ENCODE data around the gene PTPRN2.

Gene PTPRN2

DNA sequence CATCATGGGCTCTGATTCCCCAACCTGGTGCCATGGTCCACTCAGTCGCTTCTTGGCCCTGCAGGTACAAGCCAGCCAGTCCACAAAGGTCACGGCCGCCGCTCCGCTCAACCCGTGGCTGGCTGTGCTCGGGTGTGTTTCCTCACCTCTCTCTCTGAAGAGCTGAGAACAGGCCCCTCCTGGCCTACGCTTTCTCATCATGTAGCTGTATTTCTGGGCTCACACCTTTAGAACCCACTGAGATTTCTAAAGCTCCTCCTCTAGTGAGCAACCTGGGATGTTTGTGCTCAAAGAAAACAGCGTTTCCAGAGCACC is 30.2 kb downstream of the PTPRN2 start:
- H3K36me3 ChIP-seq (ENCODE audit: control insufficient read depth in 5 of 5, insufficient read depth in 5 of 5, low read length in 5 of 5), result no peaks in the 10 kb centered on the region

DNA sequence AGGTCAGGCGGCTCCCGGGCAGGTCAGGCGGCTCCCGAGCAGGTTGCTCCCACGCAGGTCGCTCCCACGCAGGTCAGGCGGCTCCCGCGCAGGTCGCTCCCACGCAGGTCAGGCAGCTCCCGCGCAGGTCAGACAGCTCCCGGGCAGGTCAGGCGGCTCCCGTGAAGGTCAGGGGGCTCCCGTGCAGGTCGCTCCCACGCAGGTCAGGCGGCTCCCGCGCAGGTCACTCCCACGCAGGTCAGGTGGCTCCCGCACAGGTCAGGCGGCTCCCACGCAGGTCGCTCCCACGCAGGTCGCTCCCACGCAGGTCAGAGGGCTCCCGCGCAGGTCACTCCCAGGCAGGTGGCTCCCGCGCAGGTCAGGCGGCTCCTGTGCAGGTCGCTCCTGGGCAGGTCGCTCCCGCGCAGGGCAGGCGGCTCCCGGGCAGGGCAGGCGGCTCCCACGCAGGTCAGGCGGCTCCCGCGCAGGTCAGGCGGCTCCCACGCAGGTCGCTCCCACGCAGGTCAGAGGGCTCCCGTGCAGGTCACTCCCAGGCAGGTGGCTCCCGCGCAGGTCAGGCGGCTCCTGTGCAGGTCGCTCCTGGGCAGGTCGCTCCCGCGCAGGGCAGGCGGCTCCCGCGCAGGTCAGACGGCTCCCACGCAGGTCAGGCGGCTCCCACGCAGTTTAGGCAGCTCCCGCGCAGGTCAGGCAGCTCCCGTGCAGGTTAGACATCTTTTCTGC is 30.7 kb downstream of the PTPRN2 start:
- Histone ChIP-seq H3K9ac (ENCODE audit: low read length in 5 of 5) (no peak overlapping the region), H3K27ac (ENCODE audit: low read depth, low read length) (no peak overlapping the region), H3K27me3 (ENCODE audit: control insufficient read depth in 5 of 5, insufficient read depth in 4 of 5, low read length in 5 of 5) (peaks cover 4 to 13% (median 6%) of the 10 kb centered on the region in 5 donors), H3K36me3 (ENCODE audit: control insufficient read depth in 5 of 5, insufficient read depth in 5 of 5, low read length in 5 of 5) (no peaks in the 10 kb centered on the region), H3K4me1 (ENCODE audit: control insufficient read depth in 5 of 5, insufficient read depth in 5 of 5, low read length in 5 of 5) (peaks cover 0 to 7% (median 0%) of the 10 kb centered on the region in 5 donors), H3K9me3 (ENCODE audit: control insufficient read depth in 5 of 5, low read length in 5 of 5) (peaks cover 0 to 3% (median 0%) of the 10 kb centered on the region in 5 donors), H3K4me3 (ENCODE audit: low read depth in 1 of 5, low read length in 5 of 5) (no peak overlapping the region)

More for the DNA sequence above, 30.2 kb downstream of the PTPRN2 start:
- H3K9ac ChIP-seq (ENCODE audit: low read length in 5 of 5), result no peak overlapping the region
- H3K4me1 ChIP-seq (ENCODE audit: control insufficient read depth in 5 of 5, insufficient read depth in 5 of 5, low read length in 5 of 5), result peaks cover 0 to 7% (median 0%) of the 10 kb centered on the region in 5 donors
- H3K27me3 ChIP-seq (ENCODE audit: control insufficient read depth in 5 of 5, insufficient read depth in 4 of 5, low read length in 5 of 5), result peaks cover 5 to 13% (median 6%) of the 10 kb centered on the region in 5 donors
- peaks cover 0 to 3% (median 0%) of the 10 kb centered on the region in 5 donors for H3K9me3 ChIP-seq (ENCODE audit: control insufficient read depth in 5 of 5, low read length in 5 of 5)
- no peak overlapping the region for H3K4me3 ChIP-seq (ENCODE audit: low read depth in 1 of 5, low read length in 5 of 5)
- no peak overlapping the region for H3K27ac ChIP-seq (ENCODE audit: low read depth, low read length)

DNA sequence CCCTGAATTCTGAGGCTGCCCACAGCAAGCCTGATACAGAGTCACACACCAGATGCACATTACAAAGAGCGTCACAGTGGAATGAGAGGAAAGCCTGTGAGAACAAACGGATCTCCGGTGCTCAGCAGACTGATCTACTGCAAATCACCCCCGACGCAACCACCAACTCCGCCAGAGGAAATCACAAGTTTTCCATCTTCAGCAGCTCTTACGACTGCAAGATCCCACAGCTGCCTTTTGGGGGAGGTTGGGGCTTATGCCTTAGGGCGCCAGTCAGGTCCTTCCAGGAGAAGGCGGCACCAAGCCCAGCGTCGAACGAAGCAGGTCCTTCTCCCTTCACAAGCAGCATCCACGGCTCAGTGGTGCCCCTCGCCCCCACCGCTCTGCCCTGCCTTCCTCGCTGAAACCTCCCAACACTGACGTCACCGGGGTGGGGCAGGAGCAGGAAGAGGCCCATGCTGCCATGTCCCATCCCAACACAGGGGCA is 32.5 kb downstream of the PTPRN2 start:
- H3K9ac ChIP-seq (ENCODE audit: low read length in 5 of 5), result no peak overlapping the region
- no peaks in the 10 kb centered on the region for H3K36me3 ChIP-seq (ENCODE audit: control insufficient read depth in 5 of 5, insufficient read depth in 5 of 5, low read length in 5 of 5)
- no peak overlapping the region for H3K27ac ChIP-seq (ENCODE audit: low read depth, low read length)
- H3K9me3 ChIP-seq (ENCODE audit: control insufficient read depth in 5 of 5, low read length in 5 of 5), result peaks cover 0 to 3% (median 0%) of the 10 kb centered on the region in 5 donors
- peaks cover 0 to 7% (median 2%) of the 10 kb centered on the region in 5 donors for H3K4me1 ChIP-seq (ENCODE audit: control insufficient read depth in 5 of 5, insufficient read depth in 5 of 5, low read length in 5 of 5)
- H3K4me3 ChIP-seq (ENCODE audit: low read depth in 1 of 5, low read length in 5 of 5), result no peak overlapping the region
- peaks cover 0 to 13% (median 5%) of the 10 kb centered on the region in 5 donors for H3K27me3 ChIP-seq (ENCODE audit: control insufficient read depth in 5 of 5, insufficient read depth in 4 of 5, low read length in 5 of 5)

DNA sequence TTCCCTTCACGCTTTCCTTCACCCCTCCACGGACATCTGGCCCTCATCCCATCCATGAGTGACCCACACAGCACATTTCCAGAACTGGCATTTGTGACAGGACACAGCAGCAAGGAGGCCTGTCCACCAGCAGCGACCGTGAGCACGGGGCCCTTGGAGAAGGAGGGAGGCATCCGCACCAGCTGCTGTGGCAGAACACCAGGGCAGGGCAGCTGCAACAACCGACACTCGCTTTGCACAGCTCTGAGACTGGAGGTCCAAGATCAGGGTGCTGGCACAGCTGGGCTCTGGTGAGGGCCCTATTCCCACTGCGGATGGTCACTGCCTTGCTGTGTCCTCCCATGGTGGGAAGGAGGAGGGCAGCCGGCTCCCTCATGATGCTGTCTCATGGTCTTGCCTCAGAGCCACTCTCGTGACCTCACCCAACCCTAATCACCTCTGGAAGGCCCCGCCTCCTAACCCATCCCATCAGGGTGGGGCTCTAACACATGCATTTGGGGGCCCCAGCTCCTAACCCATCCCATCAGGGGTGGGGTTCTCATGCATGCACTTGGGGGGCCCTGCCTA is 36.7 kb downstream of the PTPRN2 start:
- no peak overlapping the region for H3K9ac ChIP-seq (ENCODE audit: low read length in 5 of 5)
- H3K27ac ChIP-seq (ENCODE audit: low read depth, low read length), result no peak overlapping the region
- peaks cover 0 to 3% (median 0%) of the 10 kb centered on the region in 5 donors for H3K9me3 ChIP-seq (ENCODE audit: control insufficient read depth in 5 of 5, low read length in 5 of 5)
- no peak overlapping the region for H3K4me3 ChIP-seq (ENCODE audit: low read depth in 1 of 5, low read length in 5 of 5)
- no peaks in the 10 kb centered on the region for H3K36me3 ChIP-seq (ENCODE audit: control insufficient read depth in 5 of 5, insufficient read depth in 5 of 5, low read length in 5 of 5)
- peaks cover 7 to 18% (median 13%) of the 10 kb centered on the region in 5 donors for H3K27me3 ChIP-seq (ENCODE audit: control insufficient read depth in 5 of 5, insufficient read depth in 4 of 5, low read length in 5 of 5)
- peaks cover 0 to 23% (median 11%) of the 10 kb centered on the region in 5 donors for H3K4me1 ChIP-seq (ENCODE audit: control insufficient read depth in 5 of 5, insufficient read depth in 5 of 5, low read length in 5 of 5)

DNA sequence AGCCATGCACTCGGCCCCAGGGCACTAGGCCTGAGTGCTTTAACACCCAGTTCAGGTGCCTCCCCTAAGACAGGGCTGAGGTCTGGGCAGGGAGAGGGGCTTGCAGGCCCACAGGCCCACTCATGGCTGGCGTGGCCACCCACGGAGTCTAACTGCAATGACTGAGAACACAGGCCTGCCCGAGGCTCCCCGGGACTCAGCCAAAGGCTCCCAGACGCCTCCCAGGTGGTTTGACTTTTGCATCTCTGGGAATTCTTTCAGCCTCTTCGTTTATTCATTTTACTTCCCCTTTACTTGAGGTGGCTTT is 37.3 kb downstream of the PTPRN2 start:
- peaks cover 7 to 18% (median 15%) of the 10 kb centered on the region in 5 donors for H3K27me3 ChIP-seq (ENCODE audit: control insufficient read depth in 5 of 5, insufficient read depth in 4 of 5, low read length in 5 of 5)
- no peak overlapping the region for H3K27ac ChIP-seq (ENCODE audit: low read depth, low read length)
- H3K36me3 ChIP-seq (ENCODE audit: control insufficient read depth in 5 of 5, insufficient read depth in 5 of 5, low read length in 5 of 5), result no peaks in the 10 kb centered on the region
- peaks cover 0 to 3% (median 0%) of the 10 kb centered on the region in 5 donors for H3K9me3 ChIP-seq (ENCODE audit: control insufficient read depth in 5 of 5, low read length in 5 of 5)
- H3K4me3 ChIP-seq (ENCODE audit: low read depth in 1 of 5, low read length in 5 of 5), result peak overlapping the region in 1 of 5 donors; percentile 51
- no peak overlapping the region for H3K9ac ChIP-seq (ENCODE audit: low read length in 5 of 5)
- peaks cover 0 to 23% (median 11%) of the 10 kb centered on the region in 5 donors for H3K4me1 ChIP-seq (ENCODE audit: control insufficient read depth in 5 of 5, insufficient read depth in 5 of 5, low read length in 5 of 5)

DNA sequence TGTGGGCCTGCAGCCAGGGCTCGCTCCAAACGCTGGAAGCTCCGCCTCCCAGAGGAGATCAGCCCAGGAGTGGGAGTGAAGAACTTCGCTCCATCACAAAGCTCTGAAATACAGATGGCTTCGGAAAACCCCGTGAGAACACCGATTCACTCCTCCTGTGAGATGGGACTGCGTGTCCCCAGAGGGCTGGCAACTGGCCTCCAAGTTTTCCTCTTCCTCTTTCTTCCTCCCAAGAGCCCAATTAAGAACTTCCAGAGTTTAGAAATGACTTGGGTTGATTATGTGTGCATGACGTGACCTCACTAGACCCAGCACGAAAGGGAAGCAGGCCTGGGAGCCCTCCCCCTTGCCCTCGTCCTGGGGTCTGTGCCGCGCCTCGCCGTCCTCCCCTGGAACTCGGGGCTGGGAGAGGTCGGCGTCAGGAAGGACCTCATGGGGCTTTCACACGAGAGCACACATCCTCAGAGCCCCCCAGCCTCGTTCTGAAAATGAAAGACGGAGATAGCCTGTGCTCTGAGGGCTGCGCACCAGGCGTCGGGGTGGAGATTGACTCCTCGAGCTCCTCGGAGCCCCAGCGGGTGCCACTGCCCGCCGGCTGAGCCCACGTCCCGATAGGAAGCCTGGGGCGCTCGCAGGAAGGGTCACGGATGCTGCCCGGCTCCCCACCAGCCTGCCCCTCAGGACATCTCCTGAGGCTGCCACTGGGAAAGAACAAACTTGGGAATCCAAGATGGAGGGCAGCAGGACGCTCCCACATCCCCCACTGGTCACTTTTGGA is 37.8 kb downstream of the PTPRN2 start:
- Histone ChIP-seq H3K4me1 (ENCODE audit: control insufficient read depth in 5 of 5, insufficient read depth in 5 of 5, low read length in 5 of 5) (peaks cover 0 to 23% (median 11%) of the 10 kb centered on the region in 5 donors), H3K27me3 (ENCODE audit: control insufficient read depth in 5 of 5, insufficient read depth in 4 of 5, low read length in 5 of 5) (peaks cover 7 to 18% (median 11%) of the 10 kb centered on the region in 5 donors), H3K9ac (ENCODE audit: low read length in 5 of 5) (no peak overlapping the region), H3K27ac (ENCODE audit: low read depth, low read length) (no peak overlapping the region), H3K9me3 (ENCODE audit: control insufficient read depth in 5 of 5, low read length in 5 of 5) (peaks cover 0 to 3% (median 0%) of the 10 kb centered on the region in 5 donors), H3K4me3 (ENCODE audit: low read depth in 1 of 5, low read length in 5 of 5) (peak overlapping the region in 3 of 5 donors; percentile 51 to 62 (median 59)), H3K36me3 (ENCODE audit: control insufficient read depth in 5 of 5, insufficient read depth in 5 of 5, low read length in 5 of 5) (no peaks in the 10 kb centered on the region)

DNA sequence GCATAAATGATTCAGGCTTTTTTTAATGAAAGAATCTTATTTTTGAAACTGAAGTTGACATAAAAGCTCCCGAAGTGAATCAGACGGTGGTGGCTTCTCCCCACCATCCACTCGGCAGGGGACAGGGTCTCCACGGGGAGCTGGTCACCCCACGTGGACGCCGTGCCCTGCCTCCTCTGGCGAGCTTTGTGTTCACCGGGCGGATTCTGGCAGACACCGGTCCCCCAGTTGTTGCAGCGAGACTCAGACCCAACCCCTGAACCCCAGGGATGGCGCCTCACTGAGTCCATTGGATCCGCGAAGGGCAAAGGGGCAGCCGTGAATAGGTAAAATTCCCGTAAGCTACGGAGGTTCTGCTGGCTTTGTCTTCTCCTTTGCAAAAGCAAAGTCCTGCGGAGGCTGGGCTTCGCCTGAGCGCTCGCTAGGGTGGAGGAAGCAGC is 38.4 kb downstream of the PTPRN2 start:
- H3K27ac ChIP-seq (ENCODE audit: low read depth, low read length), result no peak overlapping the region
- no peaks in the 10 kb centered on the region for H3K36me3 ChIP-seq (ENCODE audit: control insufficient read depth in 5 of 5, insufficient read depth in 5 of 5, low read length in 5 of 5)
- H3K27me3 ChIP-seq (ENCODE audit: control insufficient read depth in 5 of 5, insufficient read depth in 4 of 5, low read length in 5 of 5), result peaks cover 7 to 18% (median 11%) of the 10 kb centered on the region in 5 donors
- H3K9ac ChIP-seq (ENCODE audit: low read length in 5 of 5), result no peak overlapping the region
- H3K4me3 ChIP-seq (ENCODE audit: low read depth in 1 of 5, low read length in 5 of 5), result peak overlapping the region in 3 of 5 donors; percentile 51 to 62 (median 59)
- H3K4me1 ChIP-seq (ENCODE audit: control insufficient read depth in 5 of 5, insufficient read depth in 5 of 5, low read length in 5 of 5), result peaks cover 0 to 23% (median 11%) of the 10 kb centered on the region in 5 donors
- peaks cover 0 to 3% (median 0%) of the 10 kb centered on the region in 5 donors for H3K9me3 ChIP-seq (ENCODE audit: control insufficient read depth in 5 of 5, low read length in 5 of 5)

DNA sequence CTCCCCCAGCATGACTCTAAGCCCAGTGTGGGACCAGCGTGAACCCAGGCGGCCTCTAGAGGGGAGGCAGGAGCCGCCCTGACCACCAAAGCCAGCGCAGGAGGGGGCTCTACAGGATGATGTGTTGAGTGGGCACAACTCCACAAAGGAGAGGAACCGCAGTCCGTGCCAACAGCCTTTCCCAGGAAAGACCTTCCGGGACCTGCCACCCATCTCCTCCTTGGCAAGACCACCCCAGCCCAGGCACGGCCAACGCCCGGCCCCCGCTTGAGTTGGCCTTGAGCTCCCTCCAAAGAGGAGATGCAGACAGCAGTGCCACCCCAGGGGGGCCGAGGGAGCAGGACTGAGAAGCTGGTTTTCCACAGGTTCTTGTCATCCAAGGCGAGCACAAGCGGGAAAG is 38.9 kb downstream of the PTPRN2 start:
- Histone ChIP-seq H3K4me3 (ENCODE audit: low read depth in 1 of 5, low read length in 5 of 5) (peak overlapping the region in 2 of 5 donors; percentile 51 to 62), H3K27ac (ENCODE audit: low read depth, low read length) (no peak overlapping the region), H3K9me3 (ENCODE audit: control insufficient read depth in 5 of 5, low read length in 5 of 5) (peaks cover 0 to 3% (median 0%) of the 10 kb centered on the region in 5 donors), H3K9ac (ENCODE audit: low read length in 5 of 5) (no peak overlapping the region), H3K27me3 (ENCODE audit: control insufficient read depth in 5 of 5, insufficient read depth in 4 of 5, low read length in 5 of 5) (peaks cover 6 to 17% (median 11%) of the 10 kb centered on the region in 5 donors), H3K4me1 (ENCODE audit: control insufficient read depth in 5 of 5, insufficient read depth in 5 of 5, low read length in 5 of 5) (peaks cover 0 to 23% (median 11%) of the 10 kb centered on the region in 5 donors), H3K36me3 (ENCODE audit: control insufficient read depth in 5 of 5, insufficient read depth in 5 of 5, low read length in 5 of 5) (no peaks in the 10 kb centered on the region)

DNA sequence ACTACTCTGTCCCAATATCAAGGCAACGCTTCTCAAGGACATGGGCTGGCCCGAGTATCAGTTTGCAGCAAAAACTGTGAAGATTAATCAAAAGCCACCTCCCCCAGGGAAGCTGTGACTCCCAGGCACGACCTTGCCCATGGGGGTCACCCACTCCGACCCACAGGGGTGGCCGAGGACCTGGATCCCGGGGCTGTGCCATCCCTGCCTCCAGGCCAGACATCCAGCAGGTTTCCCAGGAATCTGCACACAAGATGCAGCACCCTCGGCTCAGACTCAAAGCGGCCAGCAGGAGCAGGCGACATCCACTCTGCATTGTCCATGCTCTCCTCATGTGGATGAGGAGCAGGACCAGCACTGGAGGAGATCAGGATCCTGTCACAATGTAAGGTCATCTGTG is 39.8 kb downstream of the PTPRN2 start:
- Histone ChIP-seq H3K27ac (ENCODE audit: low read depth, low read length) (no peak overlapping the region), H3K27me3 (ENCODE audit: control insufficient read depth in 5 of 5, insufficient read depth in 4 of 5, low read length in 5 of 5) (peaks cover 3 to 15% (median 9%) of the 10 kb centered on the region in 5 donors), H3K4me1 (ENCODE audit: control insufficient read depth in 5 of 5, insufficient read depth in 5 of 5, low read length in 5 of 5) (peaks cover 0 to 23% (median 11%) of the 10 kb centered on the region in 5 donors), H3K36me3 (ENCODE audit: control insufficient read depth in 5 of 5, insufficient read depth in 5 of 5, low read length in 5 of 5) (no peaks in the 10 kb centered on the region), H3K9me3 (ENCODE audit: control insufficient read depth in 5 of 5, low read length in 5 of 5) (no peaks in the 10 kb centered on the region), H3K4me3 (ENCODE audit: low read depth in 1 of 5, low read length in 5 of 5) (no peak overlapping the region), H3K9ac (ENCODE audit: low read length in 5 of 5) (no peak overlapping the region)
